ENCODE results near the gene C1QTNF6.

The C1QTNF6 gene

DNA sequence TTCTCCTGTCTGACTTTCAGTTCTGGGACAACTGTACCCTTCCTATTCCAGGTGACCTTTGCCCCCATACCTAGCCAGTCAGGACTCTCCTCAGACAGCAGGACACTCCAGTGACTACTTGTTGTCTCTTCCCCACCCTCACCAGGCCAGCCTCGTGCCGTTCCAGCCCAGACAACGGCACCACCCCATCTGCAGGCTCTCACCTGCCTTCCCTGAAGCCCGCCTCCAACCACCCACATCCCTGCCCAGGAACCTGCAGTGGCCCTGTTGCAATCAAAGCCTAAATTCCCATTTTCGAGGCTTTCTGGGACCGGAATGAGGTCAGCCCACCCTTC lies 42.0 kb downstream of the C1QTNF6 start:
- no peak for DNase-seq (ENCODE audit: low read depth in 1 of 2, low spot score in 1 of 2)

GRCh38 chr22:37145180-37146050 lies 42.6 kb downstream of the C1QTNF6 start:
- DNase-seq (ENCODE audit: low read depth in 1 of 2, low spot score in 1 of 2): no peak

- no peak for DNase-seq (ENCODE audit: low read depth in 1 of 2, low spot score in 1 of 2)
Measured at GRCh38 chr22:37144180-37144554, 43.9 kb downstream of the C1QTNF6 start.

GRCh38 chr22:37141971-37142370 lies 46.1 kb downstream of the C1QTNF6 start:
- DNase-seq (ENCODE audit: low read depth in 1 of 2, low spot score in 1 of 2): no peak

DNA sequence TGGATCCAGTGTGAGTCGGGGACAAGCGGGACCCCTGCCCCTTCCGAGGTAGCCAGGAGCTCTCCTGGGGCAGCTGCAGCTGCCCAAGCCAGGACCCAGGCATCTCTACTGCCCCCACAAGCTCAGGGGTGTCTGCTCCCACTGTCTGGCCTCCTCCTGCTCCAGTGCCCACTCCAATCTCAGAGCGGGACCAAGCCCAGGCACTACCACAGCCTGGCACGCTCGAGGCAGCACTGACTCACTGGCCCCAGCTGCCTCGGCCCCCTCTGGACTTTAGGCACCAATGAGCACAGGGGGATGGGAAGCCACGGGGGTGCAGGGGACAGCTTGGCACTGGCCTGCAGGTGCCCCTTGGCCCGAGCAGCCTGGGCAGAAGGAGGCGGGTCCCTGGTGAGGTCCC lies 46.6 kb downstream of the C1QTNF6 start:
- DNase-seq (ENCODE audit: low read depth in 1 of 2, low spot score in 1 of 2): no peak

- no peak for DNase-seq (ENCODE audit: low read depth in 1 of 2, low spot score in 1 of 2)
Measured at GRCh38 chr22:37140686-37141323, 47.2 kb downstream of the C1QTNF6 start.

- no peak for DNase-seq (ENCODE audit: low read depth in 1 of 2, low spot score in 1 of 2)
Measured at GRCh38 chr22:37139762-37140161, 48.3 kb downstream of the C1QTNF6 start.

- DNase-seq (ENCODE audit: low read depth in 1 of 2, low spot score in 1 of 2): no peak
Measured at GRCh38 chr22:37138849-37139561, 49.0 kb downstream of the C1QTNF6 start.

- DNase-seq (ENCODE audit: low read depth in 1 of 2, low spot score in 1 of 2): no peak
Measured at GRCh38 chr22:37137903-37138665, 50.0 kb downstream of the C1QTNF6 start.

GRCh38 chr22:37137131-37137530 lies 50.9 kb downstream of the C1QTNF6 start:
- no peak for DNase-seq (ENCODE audit: low read depth in 1 of 2, low spot score in 1 of 2)

DNA sequence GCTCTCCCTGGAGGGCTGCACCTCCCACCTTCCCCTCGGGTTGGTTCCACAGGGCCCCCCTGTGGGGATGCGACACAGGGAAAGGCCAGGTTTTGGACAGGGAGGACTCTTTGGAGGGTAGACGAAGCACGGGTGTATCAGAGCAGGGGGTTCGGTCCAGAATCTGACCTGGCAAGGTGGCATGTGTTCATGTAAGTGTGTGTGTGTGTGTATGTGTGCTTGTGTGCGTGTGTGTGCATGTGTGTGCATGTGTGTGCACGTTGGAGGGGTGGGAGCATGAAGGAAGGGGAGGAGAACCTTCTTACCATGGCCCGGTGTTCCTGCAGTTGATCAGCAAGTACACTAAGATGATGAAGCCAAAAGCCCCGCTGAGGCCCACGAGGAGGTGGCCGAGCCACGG lies 53.0 kb downstream of the C1QTNF6 start:
- no peak for DNase-seq (ENCODE audit: low read depth in 1 of 2, low spot score in 1 of 2)

GRCh38 chr22:37133304-37134018 lies 54.6 kb downstream of the C1QTNF6 start:
- no peak for DNase-seq (ENCODE audit: low read depth in 1 of 2, low spot score in 1 of 2)

- no peak for DNase-seq (ENCODE audit: low read depth in 1 of 2, low spot score in 1 of 2)
Measured at GRCh38 chr22:37132773-37133172, 55.3 kb downstream of the C1QTNF6 start.

All from stimulated activated CD4-positive, alpha-beta T cell treated with anti-CD3 and anti-CD28 coated beads, Interleukin-15, amount 100 ng/mL, for 1 hour (primary cell).